ENCODE data around the gene EIF2B1. TPM values are rescaled to one million over a fixed set of nuclear protein-coding genes. Genes with fewer than 3 reads are reported as not detected.
A peak's percentile ranks its signal among the peaks of the same experiment; 100 is the strongest.

EIF2B1 gene
- total RNA-seq, 1 donor from 2014 or later, result 63.8 TPM

DNA sequence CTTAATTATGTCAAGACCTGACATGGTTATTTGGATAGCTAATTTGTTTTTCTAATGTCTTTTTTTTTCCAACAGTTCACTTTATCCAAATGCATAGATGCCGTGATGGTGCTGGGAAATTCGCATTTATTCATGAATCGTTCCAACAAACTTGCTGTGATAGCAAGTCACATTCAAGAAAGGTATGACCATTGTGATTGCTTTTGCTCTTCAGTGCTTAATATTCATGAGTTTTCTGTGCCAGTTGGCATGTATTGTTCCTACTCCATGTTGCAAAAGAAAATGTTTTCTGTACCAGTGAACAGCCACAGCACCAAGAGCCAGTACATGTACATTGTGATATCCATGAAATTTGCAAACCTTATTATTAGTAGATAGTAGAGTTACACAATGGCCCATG is 11.9 kb upstream of the EIF2B1 start:
- TF ChIP-seq CTCF (conservative IDR thresholded peaks at IDR 0.05), result no peak
- no peak for DNase-seq (ENCODE audit: low read depth, low spot score)
- H3K4me1 Mint-ChIP-seq, result no peaks in the 10 kb centered on the region
- H3K36me3 Mint-ChIP-seq (ENCODE audit: low read depth), result no peaks in the 10 kb centered on the region
- H3K4me3 Mint-ChIP-seq, result no peak overlapping the region
- no peaks in the 10 kb centered on the region for H3K27me3 Mint-ChIP-seq (ENCODE audit: low read depth)
- no peaks in the 10 kb centered on the region for H3K9me3 Mint-ChIP-seq
- no peak overlapping the region for H3K27ac Mint-ChIP-seq (ENCODE audit: unreplicated experiment)

DNA sequence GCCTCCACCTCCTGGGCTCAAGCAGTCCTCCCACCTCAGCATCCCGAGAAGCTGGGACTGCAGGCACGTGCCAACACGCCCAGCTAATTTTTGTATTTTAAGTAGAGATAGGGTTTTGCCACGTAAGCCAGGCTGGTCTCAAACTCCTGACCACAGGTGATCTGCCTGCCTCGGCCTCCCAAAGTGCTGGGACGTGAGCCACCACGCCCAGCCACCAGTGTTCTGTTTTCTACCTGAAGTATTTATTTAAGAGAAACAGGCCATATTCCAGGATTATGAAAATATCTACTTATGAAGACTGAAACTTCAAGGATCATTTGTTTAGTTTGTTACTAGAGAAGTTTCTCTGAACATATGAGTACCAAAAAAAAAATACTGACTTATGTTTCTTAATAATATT is 10.4 kb upstream of the EIF2B1 start:
- Mint-ChIP-seq H3K27me3 (ENCODE audit: low read depth) (no peaks in the 10 kb centered on the region), H3K36me3 (ENCODE audit: low read depth) (no peaks in the 10 kb centered on the region), H3K4me1 (no peaks in the 10 kb centered on the region), H3K9me3 (no peaks in the 10 kb centered on the region), H3K27ac (ENCODE audit: unreplicated experiment) (no peak overlapping the region), H3K4me3 (no peak overlapping the region)
- TF ChIP-seq CTCF (conservative IDR thresholded peaks at IDR 0.05), result no peak
- no peak for DNase-seq (ENCODE audit: low read depth, low spot score)

DNA sequence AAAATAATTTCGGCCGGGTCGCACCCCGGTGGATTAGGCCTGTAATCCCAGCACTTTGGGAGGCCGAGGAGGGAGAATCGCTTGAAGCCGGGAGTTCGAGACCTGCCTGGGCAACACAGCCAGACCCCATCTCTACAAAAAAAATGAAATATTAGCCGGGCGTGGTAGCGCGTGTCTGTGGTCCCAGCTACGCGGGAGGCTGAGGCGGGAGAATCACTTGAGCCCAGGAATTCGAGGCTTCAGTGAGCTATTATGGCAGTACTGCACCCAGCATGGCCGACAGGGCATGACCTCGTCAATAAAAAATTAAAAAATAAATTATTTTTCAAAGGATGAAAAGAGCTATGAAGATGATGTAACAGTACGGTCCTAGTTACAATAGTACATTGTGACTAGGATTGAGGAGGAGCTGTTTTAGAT is 666 bp upstream of the EIF2B1 start:
- peaks cover 3% of the 10 kb centered on the region for H3K36me3 Mint-ChIP-seq (ENCODE audit: low read depth)
- H3K27me3 Mint-ChIP-seq (ENCODE audit: low read depth), result no peaks in the 10 kb centered on the region
- no peak for DNase-seq (ENCODE audit: low read depth, low spot score)
- peak overlapping the region; percentile 94 for H3K27ac Mint-ChIP-seq (ENCODE audit: unreplicated experiment)
- H3K4me1 Mint-ChIP-seq, result peaks cover 22% of the 10 kb centered on the region
- no peaks in the 10 kb centered on the region for H3K9me3 Mint-ChIP-seq
- no peak for TF ChIP-seq CTCF (conservative IDR thresholded peaks at IDR 0.05)
- H3K4me3 Mint-ChIP-seq, result peak overlapping the region; percentile 99

DNA sequence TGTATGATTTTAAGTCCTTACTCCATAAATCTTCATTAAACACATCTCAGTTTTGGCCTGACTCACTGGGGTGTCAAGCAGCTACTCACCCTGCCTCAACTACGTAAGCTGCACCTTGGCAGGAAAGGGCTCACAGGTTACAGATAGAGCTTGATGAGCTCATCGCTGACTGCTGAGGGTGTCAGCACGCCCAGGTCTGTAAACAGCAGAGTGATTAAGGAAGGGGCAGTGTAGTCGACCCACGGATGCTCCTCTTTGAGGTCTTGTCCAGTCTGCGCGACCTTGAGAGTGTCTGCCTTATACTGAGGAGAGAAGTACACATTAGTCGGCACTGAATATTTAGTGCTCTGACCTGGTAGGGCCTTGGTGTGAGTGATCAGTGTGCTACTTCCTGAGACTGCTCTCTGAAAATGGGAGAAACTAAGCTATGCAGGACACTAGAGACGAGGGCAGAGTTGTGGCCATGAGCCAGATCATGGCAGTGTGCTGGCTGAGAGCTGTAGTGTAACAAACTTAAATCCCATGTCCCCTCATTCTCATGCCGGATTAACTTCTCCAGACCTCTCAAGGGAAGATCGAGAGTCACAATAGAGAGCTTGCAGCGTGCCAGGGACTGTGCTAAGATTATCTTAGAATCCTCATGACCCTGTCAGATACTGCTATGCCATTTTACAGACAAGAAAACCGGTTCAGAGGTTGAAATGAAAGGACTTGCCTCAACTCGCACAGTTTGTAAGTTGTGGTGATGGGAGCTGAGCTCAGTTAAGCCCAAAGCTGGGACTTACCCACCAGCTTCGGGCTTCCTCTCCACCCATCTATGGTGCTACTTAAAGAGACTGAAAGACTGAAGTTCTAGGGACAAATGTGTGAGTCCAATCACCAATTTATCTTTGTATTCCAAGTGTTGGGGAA is 11.6 kb downstream of the EIF2B1 start:
- H3K27me3 Mint-ChIP-seq (ENCODE audit: low read depth), result no peaks in the 10 kb centered on the region
- H3K9me3 Mint-ChIP-seq, result no peaks in the 10 kb centered on the region
- TF ChIP-seq CTCF (conservative IDR thresholded peaks at IDR 0.05), result no peak
- H3K27ac Mint-ChIP-seq (ENCODE audit: unreplicated experiment), result no peak overlapping the region
- no peak overlapping the region for H3K4me3 Mint-ChIP-seq
- H3K4me1 Mint-ChIP-seq, result no peaks in the 10 kb centered on the region
- H3K36me3 Mint-ChIP-seq (ENCODE audit: low read depth), result peaks cover 21% of the 10 kb centered on the region
- DNase-seq (ENCODE audit: low read depth, low spot score), result no peak

- H3K27ac Mint-ChIP-seq (ENCODE audit: unreplicated experiment), result no peak overlapping the region
These were observed 12.4 kb downstream of the EIF2B1 start for GRCh38 chr12:123621101-123621500.

More at GRCh38 chr12:123621101-123621500, 12.4 kb downstream of the EIF2B1 start:
- no peak for DNase-seq (ENCODE audit: low read depth, low spot score)
- Mint-ChIP-seq H3K9me3 (no peaks in the 10 kb centered on the region), H3K4me1 (no peaks in the 10 kb centered on the region), H3K36me3 (ENCODE audit: low read depth) (peaks cover 16% of the 10 kb centered on the region), H3K4me3 (no peak overlapping the region), H3K27me3 (ENCODE audit: low read depth) (no peaks in the 10 kb centered on the region)
- TF ChIP-seq CTCF (conservative IDR thresholded peaks at IDR 0.05), result no peak
